ENCODE results near the gene ESYT1.

DNA sequence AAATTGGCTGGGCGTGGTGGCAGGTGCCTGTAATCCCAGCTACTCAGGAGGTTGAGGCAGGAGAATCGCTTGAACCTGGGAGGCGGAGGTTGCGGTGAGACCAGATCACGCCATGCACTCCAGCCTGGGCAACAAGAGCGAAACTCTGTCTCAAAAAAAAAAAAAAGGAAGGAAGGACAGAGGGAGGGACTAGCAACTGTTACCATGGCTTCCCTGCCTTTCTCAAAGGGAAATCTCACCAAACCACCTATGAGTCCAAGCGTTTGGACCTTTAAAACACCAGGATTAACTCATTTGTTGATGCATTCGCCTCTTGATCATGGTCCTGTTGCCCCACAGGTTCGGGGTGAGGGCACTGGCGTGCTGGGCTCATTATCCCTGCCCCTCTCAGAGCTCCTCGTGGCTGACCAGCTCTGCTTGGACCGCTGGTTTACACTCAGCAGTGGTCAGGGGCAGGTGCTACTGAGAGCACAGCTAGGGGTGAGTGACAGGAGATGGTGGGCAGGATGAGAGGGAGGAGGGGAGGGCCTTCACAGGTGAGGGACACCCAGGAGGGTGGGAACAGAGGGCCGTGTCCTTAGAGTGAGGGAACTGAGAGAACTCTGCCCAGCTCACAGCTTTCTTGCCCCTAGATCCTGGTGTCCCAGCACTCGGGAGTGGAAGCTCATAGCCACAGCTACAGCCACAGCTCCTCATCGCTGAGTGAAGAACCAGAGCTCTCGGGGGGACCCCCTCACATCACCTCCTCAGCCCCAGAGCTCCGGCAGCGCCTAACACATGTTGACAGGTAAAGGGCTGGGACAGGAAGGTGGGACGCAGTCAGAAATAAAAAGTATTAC, 14.1 kb downstream of the ESYT1 start:
- TF ChIP-seq, protein P1, sequence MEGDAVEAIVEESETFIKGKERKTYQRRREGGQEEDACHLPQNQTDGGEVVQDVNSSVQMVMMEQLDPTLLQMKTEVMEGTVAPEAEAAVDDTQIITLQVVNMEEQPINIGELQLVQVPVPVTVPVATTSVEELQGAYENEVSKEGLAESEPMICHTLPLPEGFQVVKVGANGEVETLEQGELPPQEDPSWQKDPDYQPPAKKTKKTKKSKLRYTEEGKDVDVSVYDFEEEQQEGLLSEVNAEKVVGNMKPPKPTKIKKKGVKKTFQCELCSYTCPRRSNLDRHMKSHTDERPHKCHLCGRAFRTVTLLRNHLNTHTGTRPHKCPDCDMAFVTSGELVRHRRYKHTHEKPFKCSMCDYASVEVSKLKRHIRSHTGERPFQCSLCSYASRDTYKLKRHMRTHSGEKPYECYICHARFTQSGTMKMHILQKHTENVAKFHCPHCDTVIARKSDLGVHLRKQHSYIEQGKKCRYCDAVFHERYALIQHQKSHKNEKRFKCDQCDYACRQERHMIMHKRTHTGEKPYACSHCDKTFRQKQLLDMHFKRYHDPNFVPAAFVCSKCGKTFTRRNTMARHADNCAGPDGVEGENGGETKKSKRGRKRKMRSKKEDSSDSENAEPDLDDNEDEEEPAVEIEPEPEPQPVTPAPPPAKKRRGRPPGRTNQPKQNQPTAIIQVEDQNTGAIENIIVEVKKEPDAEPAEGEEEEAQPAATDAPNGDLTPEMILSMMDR (conservative IDR thresholded peaks at IDR 0.05 in 1 of 2, IDR thresholded peaks at IDR 0.05 in 1 of 2; ENCODE audit: extremely low read depth in 1 of 2, insufficient read depth in 1 of 2, low read depth in 1 of 2, low read length in 2 of 2) = no peak
- no peak for TF ChIP-seq EZH2 (IDR thresholded peaks at IDR 0.05; ENCODE audit: borderline replicate concordance, low read length)

Measured in mammary epithelial cell (primary cell).